ENCODE data around the gene KLHL26.
"Not testable (repeated sequence)": the region's sequence is repeated elsewhere in the genome, so short reads cannot be mapped to it uniquely, and the experiment has no call there.

Gene KLHL26

GRCh38 chr19:18636969-18637629, at the start of gene KLHL26:
Gene KLHL26 (plus strand): TSS chr19:18637028. CDS start chr19:18637055, 27 bp downstream.
- DNase-seq: no peak

- DNase-seq: no peak
Observed at GRCh38 chr19:18587561-18587960, 49.3 kb upstream of the KLHL26 start.

- no peak for DNase-seq
Observed at GRCh38 chr19:18587962-18588610, 48.7 kb upstream of the KLHL26 start.

- peak; percentile 91 for DNase-seq
Observed at GRCh38 chr19:18588611-18589379, 48.0 kb upstream of the KLHL26 start, which contains the start of gene REX1BD. Gene REX1BD (plus strand): TSS chr19:18588798. CDS start chr19:18588802, 4 bp downstream.

GRCh38 chr19:18589380-18590272, 47.2 kb upstream of the KLHL26 start:
- peak; percentile 75 for DNase-seq

GRCh38 chr19:18590273-18591272, 46.3 kb upstream of the KLHL26 start:
- DNase-seq: no peak

GRCh38 chr19:18591735-18592385, 45.0 kb upstream of the KLHL26 start:
- no peak for DNase-seq

- DNase-seq: not testable (repeated sequence)
Observed at GRCh38 chr19:18592732-18593131, 44.1 kb upstream of the KLHL26 start.

- no peak for DNase-seq
Observed at GRCh38 chr19:18593367-18594095, 43.3 kb upstream of the KLHL26 start.

GRCh38 chr19:18594096-18594823, 42.6 kb upstream of the KLHL26 start:
- DNase-seq: peak; percentile 86

- DNase-seq: no peak
Observed at GRCh38 chr19:18594824-18595373, 41.9 kb upstream of the KLHL26 start.

- DNase-seq: no peak
Observed at GRCh38 chr19:18595475-18595874, 41.4 kb upstream of the KLHL26 start.

- peak; percentile 61 for DNase-seq
Observed at GRCh38 chr19:18596752-18597157, 40.1 kb upstream of the KLHL26 start.

GRCh38 chr19:18597809-18598660, 38.8 kb upstream of the KLHL26 start:
- no peak for DNase-seq

- DNase-seq: no peak
Observed at GRCh38 chr19:18599485-18599884, 37.3 kb upstream of the KLHL26 start.

- not testable (repeated sequence) for DNase-seq
Observed at GRCh38 chr19:18600692-18601397, 36.0 kb upstream of the KLHL26 start.

GRCh38 chr19:18601875-18602274, 35.0 kb upstream of the KLHL26 start:
- DNase-seq: no peak
